Measurements from ENCODE around the gene PLCG1. TPM values are rescaled to one million over a fixed set of nuclear protein-coding genes. Genes with fewer than 3 reads are reported as not detected.
A peak's percentile ranks its signal among the peaks of the same experiment; 100 is the strongest.

The PLCG1 gene
- total and polyA plus RNA-seq, 11 donors: 32.5 to 72.2 (median 52.8) TPM

GRCh38 chr20:41175201-41175651 is 37.9 kb downstream of the PLCG1 start:
- WGBS, 4 donors: 91 to 97% (median 93%) methylated on average over 4 of the region's 4 CpGs
- Histone ChIP-seq H3K27me3 (no peaks in the 10 kb centered on the region), H3K9me3 (no peaks in the 10 kb centered on the region), H3K27ac (peak overlapping the region; percentile 54 to 93 (median 82)), H3K4me3 (no peak overlapping the region), H3K4me1 (peaks cover 17 to 87% (median 71%) of the 10 kb centered on the region in 12 donors), H3K36me3 (peaks cover 0 to 72% (median 56%) of the 10 kb centered on the region in 9 donors)
- ATAC-seq: no peak
- intact Hi-C loops (cut with DNase I): loop anchor here in 6 of 10 donors (2.0 to 10.0 kb wide), 7 partner anchors 56 to 240 kb away; partner anchors contain the start of gene ZHX3 (in 1 of the 6)
- peak in 2 of 5 donors; percentile 3 to 4 for DNase-seq
- TF ChIP-seq POLR2A (IDR thresholded peaks at IDR 0.05): no peak
- no peak for TF ChIP-seq CTCF (IDR thresholded peaks at IDR 0.05)

GRCh38 chr20:41175727-41176330 is 38.5 kb downstream of the PLCG1 start:
- Histone ChIP-seq H3K4me1 (peaks cover 17 to 92% (median 72%) of the 10 kb centered on the region in 12 donors), H3K27me3 (no peaks in the 10 kb centered on the region), H3K4me3 (no peak overlapping the region), H3K9me3 (no peaks in the 10 kb centered on the region), H3K36me3 (peaks cover 0 to 66% (median 50%) of the 10 kb centered on the region in 9 donors), H3K27ac (peak overlapping the region; percentile 54 to 93 (median 82))
- 63 to 71% (median 65%) methylated on average over 7 of the region's 7 CpGs for WGBS, 4 donors
- DNase-seq (peak in 3 of 5 donors; percentile 4 to 19 (median 14)), ATAC-seq (peak in 3 of 4 donors; percentile 3 to 19 (median 16))
- intact Hi-C loops (cut with DNase I): loop anchor here in 6 of 10 donors (2.0 to 10.0 kb wide), 7 partner anchors 55 to 239 kb away; partner anchors contain the start of gene ZHX3 (in 1 of the 6)
- no peak for TF ChIP-seq CTCF (IDR thresholded peaks at IDR 0.05)
- TF ChIP-seq POLR2A (IDR thresholded peaks at IDR 0.05): no peak

- Histone ChIP-seq H3K27me3 (no peaks in the 10 kb centered on the region), H3K27ac (peak overlapping the region; percentile 66 to 93 (median 82)), H3K4me3 (no peak overlapping the region), H3K36me3 (peaks cover 0 to 56% (median 39%) of the 10 kb centered on the region in 9 donors), H3K4me1 (peaks cover 17 to 89% (median 68%) of the 10 kb centered on the region in 12 donors), H3K9me3 (no peaks in the 10 kb centered on the region)
- TF ChIP-seq POLR2A (IDR thresholded peaks at IDR 0.05): no peak
- no peak for TF ChIP-seq CTCF (IDR thresholded peaks at IDR 0.05)
- intact Hi-C loops (cut with DNase I): loop anchor here in 5 of 10 donors (2.0 to 10.0 kb wide), 4 partner anchors 56 to 238 kb away; partner anchors contain the start of gene ZHX3 (in 1 of the 5)
- DNase-seq (peak in 1 of 5 donors; percentile 7), ATAC-seq (no peak)
- WGBS, 4 donors: 81 to 93% (median 88%) methylated on average over 8 of the region's 8 CpGs
Observed at GRCh38 chr20:41176711-41177552, 39.6 kb downstream of the PLCG1 start.
